GM06990 (cell line): ENCODE data around the gene VAT1L.

ENCODE experiments used
- DNase-seq: peaks from one replicate; pipeline ENCODE4 v3.0.0-alpha.2; 2011; ENCODE audit not compliant: insufficient read length; ENCODE audit errors: extremely low read depth
- H3K27me3 ChIP-seq: replicated peaks from 2 replicates; pipeline ENCODE4 v1.6.0; 2011; ENCODE audit warnings: low read length; ENCODE audit not compliant: control insufficient read depth, insufficient read depth
- H3K36me3 ChIP-seq: 2 replicates; pipeline ENCODE4 v1.5.1; 2011; ENCODE audit warnings: low read length; ENCODE audit not compliant: control insufficient read depth, insufficient read depth
- H3K4me3 ChIP-seq: replicated peaks from 2 replicates; pipeline ENCODE4 v1.5.1; 2011; ENCODE audit warnings: low read depth, mild to moderate bottlenecking, control low read depth, low read length
- TF ChIP-seq, protein P1 (sequence below): IDR thresholded peaks from 2 replicates; pipeline ENCODE4 v1.5.1; 2011; ENCODE audit warnings: low read length, control low read depth, mild to moderate bottlenecking, inconsistent platforms; ENCODE audit not compliant: insufficient read depth, poor library complexity, severe bottlenecking

VAT1L gene

DNA sequence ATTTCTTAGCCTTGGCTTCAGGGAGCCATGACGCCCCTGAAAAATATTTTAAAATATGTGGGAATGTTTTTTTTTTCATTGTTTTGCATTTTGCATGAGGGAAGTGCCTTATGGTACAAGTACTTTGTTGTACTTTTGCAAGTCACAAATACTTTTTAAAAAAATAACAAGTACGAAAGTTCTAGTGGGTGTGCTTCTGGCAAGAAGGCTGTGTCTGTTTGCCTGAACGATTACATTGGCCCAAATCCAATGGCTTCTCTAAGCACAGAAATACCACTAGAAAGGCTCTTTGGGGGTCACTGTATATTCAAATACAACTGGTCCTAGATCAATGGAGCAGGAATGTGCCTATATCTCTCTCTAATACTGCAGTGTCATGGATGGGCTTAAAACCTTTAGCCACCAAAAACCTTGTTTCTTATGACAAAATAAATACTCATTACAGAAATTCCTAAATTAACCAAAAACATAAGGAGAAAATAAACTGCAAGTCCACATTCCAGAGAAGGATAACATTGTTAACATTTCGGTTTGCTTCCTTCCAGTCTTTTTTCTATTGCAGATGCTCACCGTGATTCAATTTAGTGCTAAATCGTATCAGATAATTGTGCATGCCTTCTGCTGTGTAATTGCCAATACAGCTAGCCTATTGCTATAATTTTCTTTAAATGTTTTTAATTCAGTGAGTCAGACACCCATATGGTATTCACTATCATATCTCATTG lies 97.4 kb downstream of the VAT1L start:
- no peaks in the 10 kb centered on the region for H3K36me3 ChIP-seq

DNA sequence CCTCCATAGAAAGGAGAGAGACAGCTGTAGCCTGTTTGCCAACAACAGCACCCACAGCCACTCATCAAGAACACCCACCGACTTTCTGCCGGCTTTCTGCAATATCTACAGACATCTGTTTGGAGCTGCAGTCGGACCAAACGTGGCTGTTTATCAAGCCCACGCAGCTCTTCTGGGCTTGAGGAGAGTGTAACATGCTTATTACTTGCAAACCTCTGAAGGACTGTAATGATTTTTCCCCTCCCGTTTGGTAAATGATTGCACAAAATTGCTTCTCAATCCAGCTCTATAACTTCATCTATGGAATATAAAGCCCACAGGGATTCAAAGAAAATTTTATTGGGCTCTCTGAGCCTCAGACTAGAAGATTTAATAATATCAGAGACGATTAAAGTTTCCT lies 100.5 kb downstream of the VAT1L start:
- Histone ChIP-seq H3K36me3 (no peaks in the 10 kb centered on the region), H3K27me3 (no peaks in the 10 kb centered on the region; the same call in 1 of the 2 replicates), H3K4me3 (no peak overlapping the region)
- TF ChIP-seq, protein P1, sequence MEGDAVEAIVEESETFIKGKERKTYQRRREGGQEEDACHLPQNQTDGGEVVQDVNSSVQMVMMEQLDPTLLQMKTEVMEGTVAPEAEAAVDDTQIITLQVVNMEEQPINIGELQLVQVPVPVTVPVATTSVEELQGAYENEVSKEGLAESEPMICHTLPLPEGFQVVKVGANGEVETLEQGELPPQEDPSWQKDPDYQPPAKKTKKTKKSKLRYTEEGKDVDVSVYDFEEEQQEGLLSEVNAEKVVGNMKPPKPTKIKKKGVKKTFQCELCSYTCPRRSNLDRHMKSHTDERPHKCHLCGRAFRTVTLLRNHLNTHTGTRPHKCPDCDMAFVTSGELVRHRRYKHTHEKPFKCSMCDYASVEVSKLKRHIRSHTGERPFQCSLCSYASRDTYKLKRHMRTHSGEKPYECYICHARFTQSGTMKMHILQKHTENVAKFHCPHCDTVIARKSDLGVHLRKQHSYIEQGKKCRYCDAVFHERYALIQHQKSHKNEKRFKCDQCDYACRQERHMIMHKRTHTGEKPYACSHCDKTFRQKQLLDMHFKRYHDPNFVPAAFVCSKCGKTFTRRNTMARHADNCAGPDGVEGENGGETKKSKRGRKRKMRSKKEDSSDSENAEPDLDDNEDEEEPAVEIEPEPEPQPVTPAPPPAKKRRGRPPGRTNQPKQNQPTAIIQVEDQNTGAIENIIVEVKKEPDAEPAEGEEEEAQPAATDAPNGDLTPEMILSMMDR = no peak
- no peak for DNase-seq

More for the DNA sequence above, 97.4 kb downstream of the VAT1L start:
- no peak overlapping the region for H3K4me3 ChIP-seq
- no peaks in the 10 kb centered on the region; the same call in 1 of the 2 replicates for H3K27me3 ChIP-seq
- TF ChIP-seq, protein P1 = no peak
- DNase-seq = no peak

DNA sequence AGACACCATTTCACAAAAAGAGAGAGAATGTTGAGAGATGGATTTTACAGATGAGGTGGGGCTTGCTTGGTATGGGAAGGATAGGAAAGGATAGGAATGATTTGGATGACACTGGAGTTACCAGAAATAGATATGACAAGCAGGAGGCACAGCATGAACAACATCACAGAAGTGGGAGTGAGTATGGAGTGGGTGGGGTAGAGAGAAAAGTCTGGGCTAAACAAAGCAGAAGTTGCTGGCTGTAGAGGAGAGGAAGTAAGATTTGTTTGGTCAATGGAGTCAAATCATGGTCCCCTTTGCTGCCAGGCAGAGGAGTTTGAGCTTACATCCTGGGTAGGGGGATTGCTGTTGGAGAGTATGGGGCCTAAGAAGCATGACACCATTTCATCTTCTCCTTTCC lies 101.7 kb downstream of the VAT1L start:
- no peaks in the 10 kb centered on the region for H3K36me3 ChIP-seq
- no peaks in the 10 kb centered on the region for H3K27me3 ChIP-seq
- DNase-seq = no peak
- no peak overlapping the region for H3K4me3 ChIP-seq
- TF ChIP-seq, protein P1 = no peak

DNA sequence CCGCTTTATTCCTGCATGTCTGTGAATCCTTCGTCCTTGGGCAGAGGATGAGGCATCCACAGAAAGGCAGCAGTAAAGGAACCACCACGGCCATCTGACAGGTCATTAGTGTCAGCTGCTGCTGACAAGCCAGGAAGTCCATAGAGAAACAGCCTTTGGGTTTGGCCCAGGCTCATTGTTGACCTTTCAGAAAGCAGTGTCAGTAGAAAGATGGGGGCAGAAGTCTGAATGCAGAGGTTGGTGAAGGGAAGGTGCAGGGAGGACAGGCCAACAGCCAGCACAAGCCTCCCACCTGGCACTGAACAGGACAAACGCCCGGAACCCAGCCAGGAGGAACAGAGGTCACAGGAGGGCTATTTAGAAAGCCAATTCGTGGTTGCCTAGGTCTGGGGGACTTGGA lies 105.8 kb downstream of the VAT1L start:
- Histone ChIP-seq H3K4me3 (no peak overlapping the region), H3K27me3 (no peaks in the 10 kb centered on the region), H3K36me3 (no peaks in the 10 kb centered on the region)
- TF ChIP-seq, protein P1 = no peak
- no peak for DNase-seq

DNA sequence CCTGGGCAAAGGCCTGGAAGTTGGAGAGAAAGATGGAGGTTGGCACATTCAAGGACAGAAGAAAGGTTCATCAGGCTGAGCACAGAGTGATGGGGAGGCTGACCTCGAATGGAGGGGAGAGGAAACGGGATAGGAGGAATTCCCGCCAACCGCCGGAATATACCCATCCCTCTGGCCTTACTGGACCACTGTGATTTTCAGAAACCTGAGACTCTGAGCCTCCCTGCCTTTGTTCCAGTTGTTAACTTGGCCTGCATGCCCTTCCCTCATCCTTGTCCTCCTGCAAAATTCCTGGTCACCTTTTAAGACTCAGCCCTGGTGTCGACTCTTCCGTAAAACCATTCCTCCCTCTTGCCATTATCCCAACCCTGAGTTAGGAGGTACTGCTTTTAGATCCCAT lies 107.6 kb downstream of the VAT1L start:
- no peaks in the 10 kb centered on the region for H3K27me3 ChIP-seq
- TF ChIP-seq, protein P1 = no peak

More for the DNA sequence above, 107.6 kb downstream of the VAT1L start:
- H3K4me3 ChIP-seq = no peak overlapping the region
- no peaks in the 10 kb centered on the region for H3K36me3 ChIP-seq
- DNase-seq = no peak
